H1 (cell line): ENCODE measurements around the gene CST1. TPM values are rescaled to one million over a fixed set of nuclear protein-coding genes. Genes with fewer than 3 reads are reported as not detected.

ENCODE experiments used
- CTCF ChIA-PET: fragments of 300-600 bp; sonication (Branson Sonifier 250); formaldehyde crosslinking; loops from one replicate; lab custom pipeline; 2021; ENCODE audit not compliant: partially characterized antibody; lab: Charles Lee
- POLR2A ChIA-PET: fragments of 300-600 bp; sonication (Branson Sonifier 250); formaldehyde crosslinking; loops from one replicate; lab custom pipeline; 2021; ENCODE audit warnings: inconsistent platforms; ENCODE audit not compliant: partially characterized antibody; lab: Charles Lee
- DNase-seq, 2 experiments: peaks; one replicate each; pipeline versions ENCODE4 v3.0.0 to v3.0.0-alpha.2; 2010 to 2022; ENCODE audit warnings: low spot score in 2 of 2, low read depth in 1 of 2, mixed read lengths in 1 of 2
- FAIRE-seq: peaks from 2 replicates; lab custom pipeline; 2011; peaks lifted over from hg19 to GRCh38; lab: Jason Lieb, UNC
- H2AFZ ChIP-seq: 2 replicates; pipeline ENCODE4 v1.8.1; 2012; ENCODE audit warnings: low read length, inconsistent platforms
- H2AK5ac ChIP-seq: 2 replicates; pipeline ENCODE4 v1.6.1; 2013; ENCODE audit warnings: low read depth, low read length
- H2BK120ac ChIP-seq: replicated peaks from 2 replicates; pipeline ENCODE3; 2013; ENCODE audit warnings: low read depth, low read length, inconsistent platforms
- H2BK12ac ChIP-seq: 2 replicates; pipeline ENCODE4 v1.6.1; 2013; ENCODE audit warnings: low read depth, low read length
- H2BK15ac ChIP-seq: 2 replicates; pipeline ENCODE4 v1.6.1; 2013; ENCODE audit warnings: low read length
- H2BK20ac ChIP-seq: 2 replicates; pipeline ENCODE4 v1.6.1; 2013; ENCODE audit warnings: low read length
- H2BK5ac ChIP-seq: 2 replicates; pipeline ENCODE4 v1.6.1; 2013; ENCODE audit warnings: low read depth, low read length
- H3K14ac ChIP-seq: 2 replicates; pipeline ENCODE4 v1.6.1; 2013; ENCODE audit warnings: inconsistent platforms; ENCODE audit not compliant: insufficient read length
- H3K18ac ChIP-seq: 2 replicates; pipeline ENCODE4 v1.6.1; 2013; ENCODE audit warnings: low read length; ENCODE audit errors: extremely low read depth
- H3K23ac ChIP-seq: 2 replicates; pipeline ENCODE4 v1.6.1; 2013; ENCODE audit warnings: inconsistent platforms; ENCODE audit not compliant: insufficient read length
- H3K23me2 ChIP-seq: 2 replicates; pipeline ENCODE4 v1.6.1; 2013; ENCODE audit warnings: low read depth, low read length
- H3K27ac ChIP-seq: 2 replicates; pipeline ENCODE4 v1.6.1; 2011; ENCODE audit warnings: low read depth, low read length, inconsistent platforms
- H3K27me3 ChIP-seq, 4 experiments: replicated peaks in 1 of 4; 1 replicate in 1 of 4; 2 replicates in 3 of 4; pipeline versions ENCODE4 v1.6.1 to v1.8.1; 2011 to 2013; ENCODE audit warnings: low read length in 3 of 4, mild to moderate bottlenecking in 3 of 4, inconsistent platforms in 2 of 4, mixed read lengths in 2 of 4, moderate library complexity in 1 of 4; ENCODE audit not compliant: control insufficient read depth in 3 of 4, insufficient read depth in 3 of 4; ENCODE audit errors: extremely low read depth in 1 of 4
- H3K36me3 ChIP-seq, 4 experiments: 2 replicates each; pipeline versions ENCODE4 v1.6.1 to v1.8.1; 2011 to 2013; ENCODE audit warnings: mild to moderate bottlenecking in 4 of 4, low read length in 3 of 4, moderate library complexity in 2 of 4, control low read depth in 1 of 4, inconsistent platforms in 1 of 4; ENCODE audit not compliant: insufficient read depth in 4 of 4, control insufficient read depth in 2 of 4
- H3K4ac ChIP-seq: replicated peaks from 2 replicates; pipeline ENCODE3; 2013; ENCODE audit warnings: low read length, low read depth, mixed read lengths, inconsistent platforms; ENCODE audit not compliant: insufficient read length
- H3K4me1 ChIP-seq, 4 experiments: replicated peaks in 1 of 4; 1 replicate in 1 of 4; 2 replicates in 3 of 4; pipeline versions ENCODE4 v1.6.1 to v1.8.1; 2011 to 2013; ENCODE audit warnings: low read length in 3 of 4, inconsistent platforms in 2 of 4, mixed read lengths in 1 of 4; ENCODE audit not compliant: insufficient read depth in 4 of 4, control insufficient read depth in 3 of 4
- H3K4me2 ChIP-seq, 2 experiments: 2 replicates each; pipeline versions ENCODE4 v1.6.1 to v1.8.1; 2011 to 2013; ENCODE audit warnings: low read depth in 2 of 2, low read length in 2 of 2, control low read depth in 1 of 2, inconsistent platforms in 1 of 2, mild to moderate bottlenecking in 1 of 2; ENCODE audit not compliant: insufficient read depth in 1 of 2
- H3K4me3 ChIP-seq, 4 experiments: fragments of 200-600, 300-600 bp in 1 of 4; sonication (generic), shearing (Covaris generic), sonication (Bioruptor Twin) in 1 of 4; 2 replicates each; pipeline versions ENCODE4 v1.5.1 to v1.8.1; 2011 to 2016; ENCODE audit warnings: low read length in 4 of 4, low read depth in 3 of 4, control low read depth in 2 of 4, inconsistent platforms in 2 of 4, mild to moderate bottlenecking in 2 of 4, mixed read lengths in 1 of 4, moderate library complexity in 1 of 4; ENCODE audit not compliant: insufficient read depth in 2 of 4; ENCODE audit errors: extremely low read depth in 1 of 4
- H3K56ac ChIP-seq: replicated peaks from 2 replicates; pipeline ENCODE3; 2013; ENCODE audit warnings: low read depth, mild to moderate bottlenecking, mixed read lengths, low read length, inconsistent platforms; ENCODE audit not compliant: insufficient read length
- H3K79me1 ChIP-seq: 2 replicates; pipeline ENCODE4 v1.6.1; 2013; ENCODE audit warnings: low read depth, low read length, control low read depth
- H3K79me2 ChIP-seq, 2 experiments: 2 replicates each; pipeline versions ENCODE4 v1.6.1 to v1.8.1; 2012 to 2013; ENCODE audit warnings: low read length in 2 of 2, mild to moderate bottlenecking in 2 of 2, inconsistent platforms in 1 of 2; ENCODE audit not compliant: insufficient read depth in 2 of 2, control insufficient read depth in 1 of 2
- H3K9ac ChIP-seq, 4 experiments: replicated peaks in 1 of 4; 1 replicate in 1 of 4; 2 replicates in 3 of 4; pipeline versions ENCODE4 v1.6.1 to v1.8.1; 2011 to 2013; ENCODE audit warnings: low read depth in 3 of 4, low read length in 3 of 4, control low read depth in 2 of 4, mild to moderate bottlenecking in 2 of 4, moderate library complexity in 2 of 4, inconsistent platforms in 1 of 4; ENCODE audit errors: extremely low read depth in 1 of 4
- H3K9me3 ChIP-seq, 2 experiments: 2 replicates each; pipeline versions ENCODE4 v1.6.1 to v1.8.1; 2012 to 2013; ENCODE audit warnings: mild to moderate bottlenecking in 2 of 2, moderate library complexity in 2 of 2, control low read depth in 1 of 2, inconsistent platforms in 1 of 2, low read depth in 1 of 2, low read length in 1 of 2, mixed read lengths in 1 of 2; ENCODE audit not compliant: insufficient read depth in 2 of 2
- H4K20me1 ChIP-seq, 2 experiments: replicated peaks in 1 of 2; 2 replicates each; pipeline versions ENCODE3 to v1.8.1; 2011 to 2013; ENCODE audit warnings: inconsistent platforms in 2 of 2, low read length in 2 of 2, mild to moderate bottlenecking in 1 of 2; ENCODE audit not compliant: insufficient read depth in 2 of 2, control insufficient read depth in 1 of 2
- H4K5ac ChIP-seq: 2 replicates; pipeline ENCODE4 v1.6.1; 2013; ENCODE audit warnings: low read length, low read depth, mixed read lengths, inconsistent platforms; ENCODE audit not compliant: insufficient read length
- H4K8ac ChIP-seq: 2 replicates; pipeline ENCODE4 v1.8.0; 2013; ENCODE audit warnings: mild to moderate bottlenecking, moderate library complexity, low read length, inconsistent platforms; ENCODE audit not compliant: insufficient read depth; ENCODE audit errors: extremely low read depth
- H4K91ac ChIP-seq: replicated peaks from 2 replicates; pipeline ENCODE3; 2013; ENCODE audit warnings: low read length, mixed read lengths, inconsistent platforms; ENCODE audit not compliant: insufficient read length
- CHD2 ChIP-seq: IDR thresholded peaks from 2 replicates; pipeline ENCODE4 v1.6.1; 2012; ENCODE audit warnings: low read length, improper control_type of control experiment
- CREB1 ChIP-seq: IDR thresholded peaks from 2 replicates; pipeline ENCODE4 v1.6.1; 2012; ENCODE audit warnings: inconsistent platforms
- GTF2F1 ChIP-seq: IDR thresholded peaks from 2 replicates; pipeline ENCODE4 v1.6.1; 2012; ENCODE audit warnings: low read depth, low read length, improper control_type of control experiment, borderline replicate concordance
- KDM4A ChIP-seq: IDR thresholded peaks from one replicate; pipeline ENCODE4 v1.7.1; 2012; ENCODE audit warnings: low read depth, mild to moderate bottlenecking, moderate library complexity, low read length, inconsistent platforms; ENCODE audit not compliant: severe bottlenecking
- SRF ChIP-seq: IDR thresholded peaks from 2 replicates; pipeline ENCODE4 v1.6.1; 2011; ENCODE audit warnings: mild to moderate bottlenecking, low read depth, low read length, moderate library complexity
- WGBS, 2 experiments: shearing (Covaris generic) in 1 of 2; methylation state at CpG; one replicate each; pipeline versions ENCODE4 v1.1.6 to v1.1.7; 2013 to 2015; ENCODE audit warnings: low lambda C conversion rate in 2 of 2, mixed read lengths in 2 of 2, inconsistent platforms in 1 of 2, low coverage in 1 of 2, missing lambda C conversion rate in 1 of 2; ENCODE audit not compliant: insufficient replicate concordance in 2 of 2, insufficient coverage in 1 of 2, insufficient read length in 1 of 2; ENCODE audit errors: extremely low coverage in 1 of 2, missing lambda C conversion rate in 1 of 2; 5-methylcytosine and 5-hydroxymethylcytosine counted together
- polyA plus RNA-seq, 7 experiments: library from polyadenylated mRNA; depleted of rRNA in 3 of 7; stranded (reverse) in 5 of 7; unstranded in 2 of 7; fragments of >200 nt in 5 of 7; fragments of 200-250 nt in 2 of 7; gene quantifications; 1 replicate in 5 of 7; 2 replicates in 1 of 7; 4 replicates in 1 of 7; pipeline versions ENCODE4 v1.2.1 to v1.2.3, GENCODE V29; 2011 to 2013; ENCODE audit warnings: missing spikeins in 2 of 7, mixed read lengths in 2 of 7
- total RNA-seq: library from RNA; stranded (reverse); fragmentation: NEBNext Ultra II Directional; extraction: Animal tissue kit (Norgen Biotek cat#: 25700); gene quantifications from 2 replicates; pipeline ENCODE4 v1.2.1, GENCODE V29; 2021
- TF ChIP-seq, protein P1 (sequence below), 3 experiments: IDR thresholded peaks; 1 replicate in 2 of 3; 2 replicates in 1 of 3; pipeline versions ENCODE4 v1.5.1 to v1.6.1; 2011; ENCODE audit warnings: low read length in 3 of 3, mild to moderate bottlenecking in 3 of 3, inconsistent platforms in 2 of 3, low read depth in 1 of 3, moderate library complexity in 1 of 3; ENCODE audit not compliant: insufficient read depth in 1 of 3; ENCODE audit errors: control extremely low read depth in 1 of 3
- TF ChIP-seq, protein P2 (sequence below): IDR thresholded peaks from 2 replicates; pipeline ENCODE4 v1.6.1; 2012; ENCODE audit warnings: low read length, inconsistent platforms
- TF ChIP-seq, protein P3 (sequence below): IDR thresholded peaks from 2 replicates; pipeline ENCODE4 v1.6.1; 2011; ENCODE audit warnings: low read depth, mild to moderate bottlenecking, low read length; ENCODE audit not compliant: insufficient read depth

The CST1 gene
- total and polyA plus RNA-seq, 2 of the 8 experiments (the other 6 are each of a cell fraction or from before 2014, with no cell fraction given), result 2.3 to 2.9 TPM

DNA sequence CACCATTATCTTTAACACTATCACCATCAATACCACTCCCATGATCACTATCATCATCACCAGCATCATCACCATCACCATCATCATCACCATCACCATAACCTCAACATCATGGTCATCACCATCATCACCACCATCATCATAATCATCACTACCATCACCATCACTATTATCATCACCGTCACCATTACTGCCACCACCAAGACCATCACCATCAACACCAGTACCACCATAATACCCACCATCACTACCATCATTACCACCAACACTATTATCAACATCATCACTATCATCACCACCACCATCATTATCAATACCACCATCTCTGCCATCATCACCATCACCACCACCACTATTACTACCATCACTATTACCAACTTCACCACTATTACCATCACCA, 32.7 kb upstream of the CST1 start:
- Histone ChIP-seq H3K27ac (no peak overlapping the region), H2BK20ac (no peak overlapping the region), H3K4me1 (no peaks in the 10 kb centered on the region), H3K56ac (peak overlapping the region; percentile 39), H3K4ac (no peak overlapping the region), H4K8ac (no peak overlapping the region), H3K23ac (no peak overlapping the region), H2BK5ac (no peak overlapping the region), H4K91ac (no peak overlapping the region), H4K20me1 (no peaks in the 10 kb centered on the region), H3K4me3 (no peak overlapping the region), H2AK5ac (no peak overlapping the region), H2AFZ (no peak overlapping the region), H3K18ac (no peak overlapping the region), H3K23me2 (peaks cover 6% of the 10 kb centered on the region; the same call in 1 of the 2 replicates), H3K4me2 (no peak overlapping the region), H3K79me2 (no peaks in the 10 kb centered on the region), H3K9me3 (no peaks in the 10 kb centered on the region), H3K9ac (no peak overlapping the region), H3K27me3 (no peaks in the 10 kb centered on the region), H2BK12ac (no peak overlapping the region), H3K36me3 (no peaks in the 10 kb centered on the region), H2BK15ac (no peak overlapping the region), H2BK120ac (no peak overlapping the region), H3K14ac (no peak overlapping the region), H4K5ac (no peak overlapping the region), H3K79me1 (no peaks in the 10 kb centered on the region)
- no peak for FAIRE-seq
- ChIA-PET POLR2A (no interaction called here), CTCF (interaction anchor here (0.5 to 3.6 kb wide), 9 partner anchors 11 to 1953 kb away, joined by 3 to 24 read pairs (median 5); no protein-coding TSS in a partner anchor)
- no peak for DNase-seq
- 100% methylated on average over 1 of the region's 1 CpG; no CpG with 5 or more reads in 1 of the 2 experiments for WGBS, 2 experiments
- TF ChIP-seq, protein P1, sequence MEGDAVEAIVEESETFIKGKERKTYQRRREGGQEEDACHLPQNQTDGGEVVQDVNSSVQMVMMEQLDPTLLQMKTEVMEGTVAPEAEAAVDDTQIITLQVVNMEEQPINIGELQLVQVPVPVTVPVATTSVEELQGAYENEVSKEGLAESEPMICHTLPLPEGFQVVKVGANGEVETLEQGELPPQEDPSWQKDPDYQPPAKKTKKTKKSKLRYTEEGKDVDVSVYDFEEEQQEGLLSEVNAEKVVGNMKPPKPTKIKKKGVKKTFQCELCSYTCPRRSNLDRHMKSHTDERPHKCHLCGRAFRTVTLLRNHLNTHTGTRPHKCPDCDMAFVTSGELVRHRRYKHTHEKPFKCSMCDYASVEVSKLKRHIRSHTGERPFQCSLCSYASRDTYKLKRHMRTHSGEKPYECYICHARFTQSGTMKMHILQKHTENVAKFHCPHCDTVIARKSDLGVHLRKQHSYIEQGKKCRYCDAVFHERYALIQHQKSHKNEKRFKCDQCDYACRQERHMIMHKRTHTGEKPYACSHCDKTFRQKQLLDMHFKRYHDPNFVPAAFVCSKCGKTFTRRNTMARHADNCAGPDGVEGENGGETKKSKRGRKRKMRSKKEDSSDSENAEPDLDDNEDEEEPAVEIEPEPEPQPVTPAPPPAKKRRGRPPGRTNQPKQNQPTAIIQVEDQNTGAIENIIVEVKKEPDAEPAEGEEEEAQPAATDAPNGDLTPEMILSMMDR (IDR thresholded peaks at IDR 0.05; ENCODE audit: control extremely low read depth in 1 of 3, insufficient read depth in 1 of 3, low read depth in 1 of 3, low read length in 3 of 3), result no peak
- TF ChIP-seq CREB1 (no peak), GTF2F1 (no peak), SRF (no peak), KDM4A (no peak), CHD2 (no peak)
- TF ChIP-seq, protein P2, sequence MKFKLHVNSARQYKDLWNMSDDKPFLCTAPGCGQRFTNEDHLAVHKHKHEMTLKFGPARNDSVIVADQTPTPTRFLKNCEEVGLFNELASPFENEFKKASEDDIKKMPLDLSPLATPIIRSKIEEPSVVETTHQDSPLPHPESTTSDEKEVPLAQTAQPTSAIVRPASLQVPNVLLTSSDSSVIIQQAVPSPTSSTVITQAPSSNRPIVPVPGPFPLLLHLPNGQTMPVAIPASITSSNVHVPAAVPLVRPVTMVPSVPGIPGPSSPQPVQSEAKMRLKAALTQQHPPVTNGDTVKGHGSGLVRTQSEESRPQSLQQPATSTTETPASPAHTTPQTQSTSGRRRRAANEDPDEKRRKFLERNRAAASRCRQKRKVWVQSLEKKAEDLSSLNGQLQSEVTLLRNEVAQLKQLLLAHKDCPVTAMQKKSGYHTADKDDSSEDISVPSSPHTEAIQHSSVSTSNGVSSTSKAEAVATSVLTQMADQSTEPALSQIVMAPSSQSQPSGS, result no peak
- TF ChIP-seq, protein P3, sequence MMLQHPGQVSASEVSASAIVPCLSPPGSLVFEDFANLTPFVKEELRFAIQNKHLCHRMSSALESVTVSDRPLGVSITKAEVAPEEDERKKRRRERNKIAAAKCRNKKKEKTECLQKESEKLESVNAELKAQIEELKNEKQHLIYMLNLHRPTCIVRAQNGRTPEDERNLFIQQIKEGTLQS, result no peak
